Loucy (cell line): ENCODE data around the gene C22orf39.

Source experiments
- EZH2phosphoT487 ChIP-seq: fragments of 200-600 bp; IDR thresholded peaks from 2 replicates; pipeline ENCODE4 v1.6.1; 2018; ENCODE audit warnings: antibody characterized with exemption, mild to moderate bottlenecking, moderate library complexity, borderline replicate concordance
- TF ChIP-seq, protein P1 (sequence below): fragments of 200-600 bp; sonication (generic); conservative IDR thresholded peaks from 2 replicates; pipeline ENCODE4 v1.5.1; 2014; ENCODE audit warnings: mild to moderate bottlenecking, antibody characterized with exemption, low read length

GRCh38 chr22:19438298-19438697, 9.2 kb downstream of the C22orf39 start:
- TF ChIP-seq, protein P1, sequence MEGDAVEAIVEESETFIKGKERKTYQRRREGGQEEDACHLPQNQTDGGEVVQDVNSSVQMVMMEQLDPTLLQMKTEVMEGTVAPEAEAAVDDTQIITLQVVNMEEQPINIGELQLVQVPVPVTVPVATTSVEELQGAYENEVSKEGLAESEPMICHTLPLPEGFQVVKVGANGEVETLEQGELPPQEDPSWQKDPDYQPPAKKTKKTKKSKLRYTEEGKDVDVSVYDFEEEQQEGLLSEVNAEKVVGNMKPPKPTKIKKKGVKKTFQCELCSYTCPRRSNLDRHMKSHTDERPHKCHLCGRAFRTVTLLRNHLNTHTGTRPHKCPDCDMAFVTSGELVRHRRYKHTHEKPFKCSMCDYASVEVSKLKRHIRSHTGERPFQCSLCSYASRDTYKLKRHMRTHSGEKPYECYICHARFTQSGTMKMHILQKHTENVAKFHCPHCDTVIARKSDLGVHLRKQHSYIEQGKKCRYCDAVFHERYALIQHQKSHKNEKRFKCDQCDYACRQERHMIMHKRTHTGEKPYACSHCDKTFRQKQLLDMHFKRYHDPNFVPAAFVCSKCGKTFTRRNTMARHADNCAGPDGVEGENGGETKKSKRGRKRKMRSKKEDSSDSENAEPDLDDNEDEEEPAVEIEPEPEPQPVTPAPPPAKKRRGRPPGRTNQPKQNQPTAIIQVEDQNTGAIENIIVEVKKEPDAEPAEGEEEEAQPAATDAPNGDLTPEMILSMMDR, result no peak
- no peak for TF ChIP-seq EZH2phosphoT487
